GM19023 (cell line): Measurements from ENCODE around the gene FEZ2.

ENCODE experiments used
- ATAC-seq: cut with Tn5 transposase; IDR thresholded peaks from one replicate; pipeline ENCODE4 v1.9.1; 2021; ENCODE audit warnings: mild to moderate bottlenecking, moderate library complexity; ENCODE audit not compliant: unreplicated experiment

The FEZ2 gene

GRCh38 chr2:36534275-36534799 lies 63.6 kb downstream of the FEZ2 start:
- ATAC-seq, result no peak

DNA sequence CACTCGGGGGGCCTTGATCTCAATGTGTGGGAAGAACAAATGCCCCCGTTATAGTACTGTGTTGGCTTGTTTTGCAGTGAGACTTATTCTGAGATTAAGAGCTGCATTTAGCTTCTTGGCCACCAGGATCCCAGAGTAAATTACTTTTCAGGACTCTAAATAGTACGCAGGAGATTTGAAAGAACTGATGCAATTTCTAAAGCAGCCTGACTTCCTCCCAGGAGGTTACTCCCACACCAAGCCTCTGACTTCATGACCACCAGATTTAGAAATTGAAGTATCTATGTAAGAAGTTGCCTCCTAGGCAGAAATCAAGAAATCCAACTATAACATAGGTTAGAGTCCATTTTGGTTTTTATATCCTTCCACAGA lies 67.0 kb downstream of the FEZ2 start:
- ATAC-seq, result no peak

DNA sequence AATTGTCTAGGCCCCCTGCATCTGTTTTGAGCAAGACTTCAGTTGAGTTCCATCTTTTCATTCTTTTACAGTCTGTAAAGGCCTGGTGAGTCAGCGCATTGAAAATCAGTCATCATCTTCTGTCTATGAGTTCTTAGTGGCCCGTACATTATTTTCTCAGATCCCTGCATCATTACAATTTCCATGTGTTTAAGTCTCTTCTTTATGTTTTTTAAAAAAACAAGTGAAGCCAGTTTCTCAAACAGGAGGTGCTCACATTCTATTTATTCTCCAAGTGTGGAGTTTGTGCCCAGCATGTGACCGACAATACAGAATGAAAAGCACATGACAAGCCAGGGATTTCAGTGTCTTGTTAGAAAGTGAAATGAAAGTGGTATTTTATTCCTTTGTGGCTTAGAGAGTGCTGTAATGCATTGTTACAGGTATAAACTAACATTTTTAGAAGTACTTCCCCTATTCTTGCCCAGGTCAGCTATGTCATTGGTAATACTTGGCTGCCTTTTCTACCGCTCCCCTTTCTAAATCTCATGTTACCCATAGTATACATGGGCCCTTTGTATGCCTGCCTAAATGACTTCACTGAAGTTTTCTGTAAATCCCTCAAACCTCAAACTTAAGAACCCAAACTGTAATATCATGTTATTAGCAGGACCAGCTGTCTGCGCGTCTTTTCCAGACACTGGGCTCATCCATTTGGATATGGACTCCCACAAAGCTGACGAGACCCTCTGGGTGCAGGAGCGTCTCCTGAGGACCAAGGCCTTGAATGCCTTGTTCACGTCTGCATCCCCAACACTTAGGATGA lies 67.6 kb downstream of the FEZ2 start:
- ATAC-seq, result peak; percentile 61

DNA sequence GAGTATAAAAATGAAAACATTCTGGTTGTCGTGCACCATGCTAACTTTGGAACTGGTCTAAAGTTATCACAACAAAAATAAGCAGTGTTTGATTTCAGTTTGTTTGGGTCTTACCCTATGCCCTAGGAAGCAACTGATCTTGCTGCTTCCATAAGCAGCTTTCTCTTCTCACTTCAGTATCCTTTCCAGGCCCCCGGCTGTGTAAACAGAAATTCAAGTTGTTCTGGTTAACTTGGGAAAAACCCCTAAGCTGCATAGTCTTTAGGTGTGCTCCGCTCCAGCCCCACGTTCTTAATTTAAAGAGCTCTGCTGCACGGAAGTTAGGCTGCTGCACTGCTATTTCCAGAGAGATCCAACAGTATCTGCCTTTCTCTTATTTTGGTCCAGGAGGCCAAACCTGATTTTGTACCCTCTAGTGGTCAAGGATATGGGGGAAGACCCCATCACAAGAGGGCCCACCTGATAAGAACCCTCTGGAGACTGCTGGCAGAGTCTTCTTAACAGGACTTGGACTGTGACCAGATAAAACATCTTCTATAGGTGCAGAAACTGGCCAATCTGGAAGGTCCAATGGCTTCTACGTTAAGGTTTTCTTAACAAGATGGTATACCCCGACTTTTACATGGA lies 69.1 kb downstream of the FEZ2 start:
- no peak for ATAC-seq

- ATAC-seq, result peak; percentile 81
Measured at GRCh38 chr2:36528274-36528673, 69.7 kb downstream of the FEZ2 start.

- no peak for ATAC-seq
Measured at GRCh38 chr2:36526226-36526625, 71.7 kb downstream of the FEZ2 start.

DNA sequence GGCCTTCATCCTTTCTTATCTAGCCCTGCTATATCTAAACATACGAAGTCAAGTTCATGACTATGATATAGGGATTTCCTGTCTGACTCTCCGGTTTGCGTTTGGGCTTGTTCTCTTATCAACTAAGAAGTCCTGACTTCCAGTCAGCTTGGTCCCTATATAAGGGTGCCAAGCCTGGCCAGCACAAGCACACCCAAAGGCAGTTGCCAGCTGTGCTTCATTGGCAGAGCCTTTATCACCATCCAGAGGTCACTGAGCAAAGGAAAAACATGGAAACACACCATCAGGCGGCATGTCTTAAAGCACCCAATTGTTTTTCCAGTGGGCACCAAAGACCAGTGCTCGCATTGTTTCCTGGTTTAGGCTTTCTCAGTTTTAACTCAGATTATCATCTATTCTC lies 72.7 kb downstream of the FEZ2 start:
- no peak for ATAC-seq

DNA sequence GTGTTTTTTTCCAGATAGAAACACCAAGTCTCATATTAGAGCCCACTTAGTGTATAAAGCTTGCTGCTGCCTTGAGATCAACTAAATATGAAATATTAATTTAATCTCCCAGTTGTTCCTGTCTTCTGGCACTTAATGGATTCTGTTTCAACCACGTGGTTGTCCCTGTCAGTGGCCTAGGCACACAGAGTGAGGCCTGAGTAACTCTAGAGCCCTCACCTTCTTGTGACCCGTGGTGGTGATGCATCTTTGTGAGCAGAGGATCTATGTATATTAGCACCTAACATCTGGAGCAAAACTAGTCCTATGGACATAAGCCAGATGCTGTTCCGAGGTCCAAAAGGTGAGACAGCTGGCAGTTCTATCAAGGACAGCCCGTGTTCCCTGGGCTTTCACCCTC lies 74.8 kb downstream of the FEZ2 start:
- ATAC-seq, result no peak

GRCh38 chr2:36520431-36520830 lies 77.5 kb downstream of the FEZ2 start:
- ATAC-seq, result no peak

DNA sequence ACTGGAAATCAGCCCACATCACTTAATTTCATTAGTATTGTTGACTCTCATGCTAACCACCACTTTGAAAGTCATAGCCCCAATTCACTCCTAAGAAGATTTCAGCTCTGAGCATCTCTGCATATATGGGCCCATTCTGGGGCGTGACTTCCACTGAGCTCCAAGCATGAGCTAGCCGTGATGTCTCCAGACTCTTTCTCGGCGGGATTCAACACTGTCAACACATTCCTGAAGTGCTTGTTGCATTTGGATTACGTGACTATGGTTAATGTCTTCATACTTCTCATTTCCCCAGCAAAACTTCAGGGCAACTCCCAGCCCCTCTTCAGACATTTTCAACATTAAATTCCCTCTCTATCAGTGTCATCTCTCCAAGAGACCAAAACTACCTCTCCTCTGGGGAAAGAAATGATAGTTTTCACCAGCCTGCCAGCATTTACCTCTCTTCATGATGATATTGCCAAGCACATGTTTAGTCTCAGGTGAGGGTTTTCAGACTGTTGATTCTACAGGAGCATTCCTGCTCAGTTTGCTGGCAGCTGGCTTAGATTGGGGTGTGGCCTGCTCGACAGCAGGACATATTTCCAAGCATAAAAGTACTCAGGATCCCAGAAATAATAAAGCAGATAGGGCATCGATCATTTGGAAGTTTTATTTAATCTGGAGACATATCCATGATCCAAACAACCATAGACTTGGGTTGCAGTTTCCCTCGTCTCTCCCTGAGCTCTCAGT lies 81.7 kb downstream of the FEZ2 start:
- ATAC-seq, result no peak

GRCh38 chr2:36515538-36515937 lies 82.4 kb downstream of the FEZ2 start:
- ATAC-seq, result no peak

- ATAC-seq, result no peak
Measured at GRCh38 chr2:36513661-36514060, 84.3 kb downstream of the FEZ2 start.

DNA sequence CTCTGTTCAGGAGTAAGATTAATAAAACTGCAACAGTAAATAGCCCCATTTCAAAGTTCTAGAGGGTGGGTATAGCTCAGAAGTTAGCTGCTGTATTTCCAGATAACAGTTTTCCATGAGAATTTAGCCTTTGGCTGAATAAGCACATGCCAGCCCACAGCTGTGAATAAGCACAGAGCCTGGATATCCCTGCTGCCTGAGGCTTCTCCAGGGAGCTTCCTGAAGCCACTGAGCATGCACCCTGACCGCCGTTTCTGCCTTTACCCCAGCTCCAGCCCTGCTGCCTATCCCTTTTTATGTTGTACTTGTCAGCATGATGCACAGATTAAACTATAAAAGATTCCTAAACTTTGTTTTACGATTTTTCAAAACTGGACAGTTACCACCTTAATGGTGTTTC lies 85.3 kb downstream of the FEZ2 start:
- no peak for ATAC-seq

DNA sequence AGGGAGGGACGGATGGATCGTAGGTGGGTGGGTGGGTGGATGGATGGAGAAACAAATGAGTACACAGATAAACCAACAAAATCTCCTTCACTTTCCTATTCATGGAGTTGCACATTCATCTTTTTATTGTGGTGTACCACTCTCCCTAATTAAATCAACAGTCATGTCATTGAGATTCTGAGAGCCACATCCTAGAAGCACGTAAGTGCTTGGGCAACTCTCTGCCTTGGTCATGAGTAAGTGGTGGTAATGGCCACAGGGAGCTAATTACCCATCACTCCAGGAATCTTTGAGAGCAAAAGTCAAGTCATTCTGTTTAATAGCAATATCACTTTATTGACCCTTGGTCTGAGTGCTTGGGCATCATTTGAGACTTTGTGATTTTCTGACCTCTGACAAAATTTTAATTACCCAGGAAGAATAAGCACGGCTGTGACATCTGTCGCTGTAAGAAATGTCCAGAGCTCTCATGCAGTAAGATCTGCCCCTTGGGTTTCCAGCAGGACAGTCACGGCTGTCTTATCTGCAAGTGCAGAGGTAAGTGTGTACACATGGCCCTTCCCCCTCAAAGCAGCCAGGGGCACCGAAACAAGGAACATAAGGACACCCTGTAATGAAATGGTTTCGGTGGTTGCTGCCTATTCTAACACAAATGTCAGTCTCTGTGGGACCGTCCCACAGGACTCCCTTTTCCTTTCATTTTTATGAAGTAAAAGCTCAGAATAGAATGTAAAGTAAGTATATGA lies 85.9 kb downstream of the FEZ2 start:
- ATAC-seq, result no peak

- no peak for ATAC-seq
Measured at GRCh38 chr2:36509075-36509474, 88.9 kb downstream of the FEZ2 start.

DNA sequence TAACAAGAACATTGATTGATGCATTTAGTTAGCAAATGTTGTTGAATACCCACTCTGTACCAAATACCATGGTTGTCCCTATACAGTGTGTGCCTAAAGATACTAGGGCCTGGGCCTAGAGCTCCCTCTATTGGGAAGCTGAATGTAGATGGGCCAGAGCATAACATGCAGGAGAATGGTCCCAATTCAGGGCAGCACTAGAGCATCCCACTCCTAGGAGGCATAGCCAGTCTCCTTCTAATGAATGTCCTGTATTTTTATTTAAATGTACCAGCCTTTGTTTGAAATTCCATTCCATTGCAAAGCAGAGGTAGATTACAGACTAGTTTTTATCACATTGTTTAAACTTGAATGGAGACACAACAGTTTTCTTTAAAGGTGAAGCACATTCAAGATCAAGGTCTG lies 90.6 kb downstream of the FEZ2 start:
- peak; percentile 89 for ATAC-seq
